ENCODE results near the gene NEK8. TPM values are rescaled to one million over a fixed set of nuclear protein-coding genes. Genes with fewer than 3 reads are reported as not detected.

NEK8 gene
- total and polyA plus RNA-seq, 12 donors = 0.38 to 2.8 (median 1.1) TPM

- ATAC-seq (no peak), DNase-seq (no peak)
- no peak for TF ChIP-seq CTCF (IDR thresholded peaks at IDR 0.05)
- H3K27me3 ChIP-seq = peaks cover 0 to 13% (median 7%) of the 10 kb centered on the region in 7 donors
- intact Hi-C loops (cut with DNase I) = no loop called here
- 79 to 81% methylated on average over 7 of the region's 7 CpGs for WGBS, 2 donors
- peaks cover 0 to 45% (median 30%) of the 10 kb centered on the region in 9 donors for H3K4me1 ChIP-seq
- peaks cover 0 to 24% (median 0%) of the 10 kb centered on the region in 9 donors for H3K36me3 ChIP-seq
- H3K27ac ChIP-seq = peak overlapping the region in 5 of 10 donors; percentile 86 to 95 (median 88)
- H3K4me3 ChIP-seq = peak overlapping the region in 1 of 10 donors; percentile 72
- no peaks in the 10 kb centered on the region for H3K9me3 ChIP-seq
These were observed 15.7 kb upstream of the NEK8 start for GRCh38 chr17:28712705-28713415.

DNA sequence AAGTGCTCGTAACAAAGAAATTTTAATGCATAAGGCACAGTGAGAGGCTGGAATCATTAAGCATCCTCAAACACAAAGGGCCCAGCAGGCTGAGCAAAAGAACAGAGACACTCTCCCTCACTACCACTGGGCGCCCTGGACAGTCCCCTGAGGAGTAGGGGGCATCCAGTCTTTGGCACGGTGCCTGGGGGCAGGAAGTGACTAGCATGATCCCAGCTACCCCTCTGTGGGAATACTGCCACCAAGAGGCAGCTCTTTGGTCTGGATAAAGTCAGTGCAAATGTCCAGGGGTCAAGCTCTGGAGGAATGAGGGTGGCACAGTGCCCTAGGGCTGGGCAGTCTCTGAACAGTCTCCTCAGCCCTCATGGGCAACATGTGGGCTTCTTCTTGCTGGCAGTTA, 14.3 kb upstream of the NEK8 start:
- intact Hi-C loops (cut with DNase I) = no loop called here
- DNase-seq (no peak), ATAC-seq (no peak)
- Histone ChIP-seq H3K27me3 (peaks cover 0 to 13% (median 7%) of the 10 kb centered on the region in 7 donors), H3K36me3 (peaks cover 0 to 24% (median 0%) of the 10 kb centered on the region in 9 donors), H3K4me1 (peaks cover 0 to 59% (median 44%) of the 10 kb centered on the region in 9 donors), H3K27ac (no peak overlapping the region), H3K4me3 (no peak overlapping the region), H3K9me3 (no peaks in the 10 kb centered on the region)
- 93 to 96% methylated on average over 3 of the region's 3 CpGs for WGBS, 2 donors
- no peak for TF ChIP-seq CTCF (IDR thresholded peaks at IDR 0.05)

DNA sequence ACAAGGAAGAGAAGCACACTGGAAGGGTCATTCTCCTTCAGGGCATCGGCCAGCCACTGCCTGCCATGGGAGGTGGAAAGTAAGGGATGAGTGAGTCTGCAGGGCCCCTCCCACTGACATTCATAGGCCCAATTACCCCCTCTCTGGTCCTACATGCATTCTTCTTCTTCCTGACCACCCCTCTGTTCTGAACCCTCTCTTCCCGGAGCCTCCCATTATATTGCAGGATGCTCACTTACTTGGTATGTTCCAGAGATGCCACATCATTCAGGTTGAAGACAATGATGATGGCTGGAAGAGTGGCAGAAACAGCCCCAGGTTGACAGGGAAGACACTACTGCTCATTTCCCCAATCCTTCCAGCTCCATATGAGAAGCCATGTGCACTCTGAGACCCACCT, 13.4 kb upstream of the NEK8 start:
- Histone ChIP-seq H3K4me3 (no peak overlapping the region), H3K36me3 (peaks cover 0 to 24% (median 0%) of the 10 kb centered on the region in 9 donors), H3K27ac (no peak overlapping the region), H3K4me1 (peaks cover 0 to 57% (median 43%) of the 10 kb centered on the region in 9 donors), H3K27me3 (peaks cover 0 to 13% (median 7%) of the 10 kb centered on the region in 7 donors), H3K9me3 (no peaks in the 10 kb centered on the region)
- WGBS, 2 donors = 89 to 98% methylated on average over 2 of the region's 2 CpGs
- DNase-seq (no peak), ATAC-seq (no peak)
- no peak for TF ChIP-seq CTCF (IDR thresholded peaks at IDR 0.05)
- intact Hi-C loops (cut with DNase I) = loop anchor here in 1 of 10 donors (5.0 kb wide), 1 partner anchor 68 kb away; the partner anchor contains the start of gene BLTP2

DNA sequence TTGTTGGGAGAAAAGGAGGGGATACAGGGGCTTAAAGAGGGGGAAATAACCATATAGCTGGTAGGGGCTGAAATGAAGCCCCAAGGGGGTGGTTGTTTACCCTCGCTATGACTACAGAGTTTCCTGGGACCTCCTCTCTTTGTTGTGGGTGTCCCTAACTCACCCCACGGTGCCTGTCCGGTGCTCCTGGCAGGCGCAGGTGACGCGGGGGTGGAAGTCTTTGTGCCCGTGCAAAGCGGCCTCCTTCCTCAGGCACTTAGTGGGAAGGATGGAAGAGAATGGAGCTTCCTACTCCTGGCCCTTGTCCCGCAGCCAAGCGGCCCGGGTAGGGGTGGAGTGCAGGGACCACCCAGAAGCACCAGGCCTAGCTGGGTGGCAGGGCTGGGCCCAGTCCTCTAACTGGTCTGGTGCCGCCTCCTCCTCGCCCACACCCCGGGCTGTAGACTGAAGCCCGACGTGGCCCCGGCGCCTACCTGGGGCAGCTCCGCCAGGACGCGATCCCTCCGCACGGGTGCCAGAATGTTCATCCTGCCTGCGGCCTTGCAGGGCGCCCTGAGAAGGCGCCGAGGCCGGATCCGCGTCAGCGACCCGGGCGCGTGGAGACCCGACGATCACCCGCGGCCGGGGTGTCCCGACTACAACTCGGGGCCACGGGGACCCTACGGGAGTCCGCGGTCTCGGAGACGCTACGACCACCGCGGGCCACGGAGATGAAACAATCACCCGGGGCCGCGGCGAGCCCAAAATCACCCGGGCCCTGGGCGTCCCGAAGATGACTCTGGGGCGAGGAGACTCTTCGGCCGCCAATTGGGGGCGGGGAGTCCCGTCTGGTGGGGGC, 11.6 kb upstream of the NEK8 start:
- peaks cover 13 to 62% (median 49%) of the 10 kb centered on the region in 9 donors for H3K4me1 ChIP-seq
- DNase-seq = peak in 1 of 2 donors; percentile 42
- ATAC-seq = no peak

More for the DNA sequence above, 11.6 kb upstream of the NEK8 start:
- peaks cover 0 to 13% (median 7%) of the 10 kb centered on the region in 7 donors for H3K27me3 ChIP-seq
- H3K36me3 ChIP-seq = peaks cover 0 to 36% (median 6%) of the 10 kb centered on the region in 9 donors
- intact Hi-C loops (cut with DNase I) = loop anchor here in 1 of 10 donors (5.0 kb wide), 1 partner anchor 70 kb away; the partner anchor contains the start of gene BLTP2
- TF ChIP-seq CTCF (IDR thresholded peaks at IDR 0.05) = no peak
- peak overlapping the region; percentile 51 to 78 (median 65) for H3K4me3 ChIP-seq
- H3K9me3 ChIP-seq = no peaks in the 10 kb centered on the region
- WGBS, 2 donors = 9 to 12% methylated on average over 63 of the region's 63 CpGs
- H3K27ac ChIP-seq = peak overlapping the region; percentile 61 to 95 (median 90)
